Stimulated activated CD8-positive, alpha-beta memory T cell treated with anti-CD3 and anti-CD28 coated beads, Interleukin-12 subunit alpha, Interleukin-12 subunit beta, amount 100 ng/mL, for 24 hours (primary cell): ENCODE data around the gene PRKX.
"Not testable (repeated sequence)": the region's sequence is repeated elsewhere in the genome, so short reads cannot be mapped to it uniquely, and the experiment has no call there.

Source experiments
- DNase-seq: peaks from one replicate; pipeline ENCODE4 v3.0.0-alpha.2; 2020; ENCODE audit errors: extremely low read depth

Gene PRKX

GRCh38 chrX:3577551-3577950 is 135.9 kb downstream of the PRKX start:
- DNase-seq, result no peak

- no peak for DNase-seq
Measured at GRCh38 chrX:3576886-3577501, 136.5 kb downstream of the PRKX start.

GRCh38 chrX:3567686-3568085 is 145.8 kb downstream of the PRKX start:
- no peak for DNase-seq

GRCh38 chrX:3563451-3563850 is 150.0 kb downstream of the PRKX start:
- no peak for DNase-seq

DNA sequence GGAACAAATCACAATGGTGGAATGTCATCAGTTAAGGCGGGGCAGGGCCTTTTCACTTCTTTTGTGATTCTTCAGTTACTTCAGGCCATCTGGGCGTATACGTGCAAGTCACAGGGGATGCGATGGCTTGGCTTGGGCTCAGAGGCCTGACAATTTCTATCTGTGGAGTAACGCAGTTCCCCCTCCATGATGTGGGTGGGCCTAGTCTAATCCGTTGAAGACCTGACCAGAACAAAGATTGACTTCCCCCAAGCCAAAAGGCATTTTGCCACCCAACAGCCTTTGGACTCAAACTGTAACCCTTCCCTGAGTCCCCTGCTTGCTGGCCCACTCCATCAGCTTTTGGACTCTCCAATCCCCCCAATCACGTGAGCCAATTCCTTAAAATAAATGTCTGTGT is 153.4 kb downstream of the PRKX start:
- DNase-seq, result not testable (repeated sequence)
